Hepatocyte (in vitro differentiated cells): ENCODE measurements around the gene LIPC.

Experiments
- CTCF ChIP-seq: fragments of 200-600 bp; sonication (generic); IDR thresholded peaks from 2 replicates; pipeline ENCODE4 v1.5.1; 2016; ENCODE audit warnings: antibody characterized with exemption, mild to moderate bottlenecking; ENCODE audit not compliant: poor library complexity
- EZH2 ChIP-seq: fragments of 200-600 bp; sonication (generic); IDR thresholded peaks from 2 replicates; pipeline ENCODE4 v1.6.1; 2016; ENCODE audit warnings: antibody characterized with exemption, mild to moderate bottlenecking, borderline replicate concordance

DNA sequence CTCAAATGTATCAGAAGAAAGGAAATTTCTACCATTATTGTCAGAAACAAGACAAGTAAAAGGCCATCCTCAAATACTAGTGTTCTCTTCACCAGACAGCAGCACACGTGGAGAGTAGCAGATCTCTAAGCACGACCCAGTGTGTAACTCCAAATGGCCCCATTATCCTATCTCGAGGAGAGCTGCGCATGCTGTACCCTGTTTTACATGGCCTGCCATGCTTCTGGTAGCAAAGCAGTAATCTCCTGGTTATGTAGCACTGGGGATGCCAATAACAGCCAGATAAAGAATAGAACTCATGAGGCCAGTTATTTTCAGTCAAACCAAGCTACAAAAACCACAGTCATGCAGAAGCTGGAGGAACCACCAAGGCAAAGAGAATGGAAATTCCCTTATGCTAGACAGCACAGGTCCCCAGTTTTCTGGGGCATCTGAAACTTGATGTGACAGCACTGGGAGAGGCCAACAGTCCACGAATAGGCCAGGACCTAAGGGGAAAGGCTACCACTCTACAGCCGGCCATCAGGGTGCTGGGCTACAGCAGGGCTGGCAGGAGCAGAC, 73.0 kb downstream of the LIPC start:
- TF ChIP-seq CTCF (no peak), EZH2 (no peak)
